ENCODE results near the gene TRAPPC10.

DNA sequence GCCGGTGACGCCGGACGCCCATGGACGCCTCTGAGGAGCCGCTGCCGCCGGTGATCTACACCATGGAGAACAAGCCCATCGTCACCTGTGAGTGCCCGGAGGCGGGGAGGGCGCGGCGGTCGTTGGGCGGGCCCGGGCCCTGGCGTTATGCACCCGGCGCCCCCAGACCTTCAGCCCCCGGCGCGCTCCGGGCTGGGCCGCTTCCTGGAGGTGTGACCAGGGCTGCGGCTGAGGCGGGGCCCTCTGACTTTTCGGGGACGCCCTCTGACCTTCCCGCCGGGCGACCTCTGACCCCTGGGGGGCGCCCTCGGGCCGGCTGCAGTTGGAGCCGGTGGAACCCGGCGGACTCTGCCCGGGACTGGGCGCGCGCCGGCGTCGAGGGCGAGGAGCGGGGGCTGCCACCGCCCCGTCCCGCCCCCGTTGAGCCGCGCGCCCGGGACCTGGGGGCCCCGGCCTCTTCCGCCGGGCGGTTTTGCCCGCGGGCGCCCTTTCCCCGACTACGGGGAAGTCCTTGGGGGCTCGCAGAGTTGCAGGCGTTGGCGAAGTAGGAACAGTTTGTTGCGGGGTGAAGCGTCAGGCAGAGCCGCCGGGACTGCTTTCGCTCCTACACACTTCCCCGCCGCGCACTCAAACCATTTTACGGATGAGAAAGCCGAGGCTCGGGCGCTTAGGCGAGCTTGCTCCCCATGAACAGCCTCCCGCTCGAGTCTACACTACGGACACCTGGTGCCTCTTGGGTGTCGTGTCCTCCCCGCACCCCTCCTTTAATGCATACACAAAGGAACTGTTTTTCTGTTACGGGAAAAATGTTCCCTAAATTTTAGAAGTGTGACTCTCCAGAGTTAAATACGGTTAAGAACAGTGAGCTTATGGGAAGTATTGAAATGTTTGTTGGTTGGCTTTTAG lies 618 bp downstream of the TRAPPC10 start:
- TF ChIP-seq, protein P1, sequence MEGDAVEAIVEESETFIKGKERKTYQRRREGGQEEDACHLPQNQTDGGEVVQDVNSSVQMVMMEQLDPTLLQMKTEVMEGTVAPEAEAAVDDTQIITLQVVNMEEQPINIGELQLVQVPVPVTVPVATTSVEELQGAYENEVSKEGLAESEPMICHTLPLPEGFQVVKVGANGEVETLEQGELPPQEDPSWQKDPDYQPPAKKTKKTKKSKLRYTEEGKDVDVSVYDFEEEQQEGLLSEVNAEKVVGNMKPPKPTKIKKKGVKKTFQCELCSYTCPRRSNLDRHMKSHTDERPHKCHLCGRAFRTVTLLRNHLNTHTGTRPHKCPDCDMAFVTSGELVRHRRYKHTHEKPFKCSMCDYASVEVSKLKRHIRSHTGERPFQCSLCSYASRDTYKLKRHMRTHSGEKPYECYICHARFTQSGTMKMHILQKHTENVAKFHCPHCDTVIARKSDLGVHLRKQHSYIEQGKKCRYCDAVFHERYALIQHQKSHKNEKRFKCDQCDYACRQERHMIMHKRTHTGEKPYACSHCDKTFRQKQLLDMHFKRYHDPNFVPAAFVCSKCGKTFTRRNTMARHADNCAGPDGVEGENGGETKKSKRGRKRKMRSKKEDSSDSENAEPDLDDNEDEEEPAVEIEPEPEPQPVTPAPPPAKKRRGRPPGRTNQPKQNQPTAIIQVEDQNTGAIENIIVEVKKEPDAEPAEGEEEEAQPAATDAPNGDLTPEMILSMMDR (IDR thresholded peaks at IDR 0.05; ENCODE audit: poor library complexity), result peak; percentile 34
- TF ChIP-seq EZH2phosphoT487 (IDR thresholded peaks at IDR 0.05; ENCODE audit: low read depth, severe bottlenecking, unreplicated experiment), result no peak
- no peak for TF ChIP-seq EZH2 (IDR thresholded peaks at IDR 0.05; ENCODE audit: borderline replicate concordance)

Measured in hepatocyte (in vitro differentiated cells).